ENCODE results near the gene ZNF853.
"Not testable (repeated sequence)": the region's sequence is repeated elsewhere in the genome, so short reads cannot be mapped to it uniquely, and the experiment has no call there.

Gene ZNF853

DNA sequence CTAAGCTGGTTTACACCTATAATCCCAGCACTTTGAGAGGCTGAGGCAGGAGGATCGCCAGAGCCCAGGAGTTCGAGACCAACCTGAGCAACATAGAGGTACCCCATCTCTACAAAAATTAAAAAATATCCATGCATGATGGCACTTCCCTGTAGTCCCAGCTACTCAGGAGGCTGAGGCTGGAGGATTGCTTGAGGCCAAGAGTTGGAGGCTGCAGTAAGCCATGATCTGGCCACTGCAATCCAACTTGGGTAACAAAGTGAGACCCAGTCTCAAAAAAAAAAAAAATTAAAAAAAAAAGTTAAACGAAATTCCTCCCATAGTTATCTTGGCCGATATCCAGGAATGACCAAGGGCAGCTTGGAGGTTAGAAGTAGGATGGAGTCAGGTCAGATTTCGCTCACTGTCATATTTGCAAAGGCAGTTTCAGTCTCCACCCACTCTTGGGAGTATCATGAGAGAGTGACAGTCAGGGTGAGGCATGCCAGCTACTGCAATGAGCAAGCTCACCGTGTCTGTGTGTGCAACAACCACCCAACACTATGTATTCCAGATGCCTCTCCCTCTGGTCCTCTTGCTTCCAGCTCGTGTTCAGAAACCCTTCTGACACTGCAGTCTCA, 44.1 kb upstream of the ZNF853 start:
- Histone ChIP-seq H3K4me2 (ENCODE audit: low read length) (no peak overlapping the region), H3K79me2 (ENCODE audit: control insufficient read depth, low read length) (peaks cover under 1% of the 10 kb centered on the region; the same call in 1 of the 2 replicates), H3K9me2 (replicated peaks; ENCODE audit: control insufficient read depth, low read length) (no peaks in the 10 kb centered on the region), H3K36me3 (ENCODE audit: control insufficient read depth, low read length) (no peaks in the 10 kb centered on the region), H3F3A (ENCODE audit: control insufficient read depth, insufficient read depth) (peaks cover 10% of the 10 kb centered on the region), H3K9me3 (ENCODE audit: control insufficient read depth, insufficient read depth, low read length) (no peaks in the 10 kb centered on the region), H3K27ac (ENCODE audit: low read depth, low read length) (no peak overlapping the region), H3K4me3 (ENCODE audit: low read length) (no peak overlapping the region), H4K20me1 (ENCODE audit: control insufficient read depth, insufficient read depth, low read depth, low read length) (no peaks in the 10 kb centered on the region), H3K4me1 (ENCODE audit: control insufficient read depth, low read length) (peaks cover 18% of the 10 kb centered on the region), H3K27me3 (ENCODE audit: control insufficient read depth, low read length) (no peaks in the 10 kb centered on the region; the same call in 1 of the 2 replicates)
- TF ChIP-seq, protein P1, sequence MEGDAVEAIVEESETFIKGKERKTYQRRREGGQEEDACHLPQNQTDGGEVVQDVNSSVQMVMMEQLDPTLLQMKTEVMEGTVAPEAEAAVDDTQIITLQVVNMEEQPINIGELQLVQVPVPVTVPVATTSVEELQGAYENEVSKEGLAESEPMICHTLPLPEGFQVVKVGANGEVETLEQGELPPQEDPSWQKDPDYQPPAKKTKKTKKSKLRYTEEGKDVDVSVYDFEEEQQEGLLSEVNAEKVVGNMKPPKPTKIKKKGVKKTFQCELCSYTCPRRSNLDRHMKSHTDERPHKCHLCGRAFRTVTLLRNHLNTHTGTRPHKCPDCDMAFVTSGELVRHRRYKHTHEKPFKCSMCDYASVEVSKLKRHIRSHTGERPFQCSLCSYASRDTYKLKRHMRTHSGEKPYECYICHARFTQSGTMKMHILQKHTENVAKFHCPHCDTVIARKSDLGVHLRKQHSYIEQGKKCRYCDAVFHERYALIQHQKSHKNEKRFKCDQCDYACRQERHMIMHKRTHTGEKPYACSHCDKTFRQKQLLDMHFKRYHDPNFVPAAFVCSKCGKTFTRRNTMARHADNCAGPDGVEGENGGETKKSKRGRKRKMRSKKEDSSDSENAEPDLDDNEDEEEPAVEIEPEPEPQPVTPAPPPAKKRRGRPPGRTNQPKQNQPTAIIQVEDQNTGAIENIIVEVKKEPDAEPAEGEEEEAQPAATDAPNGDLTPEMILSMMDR (IDR thresholded peaks at IDR 0.05; ENCODE audit: low read depth, low read length, poor library complexity, severe bottlenecking): no peak
- no peak for TF ChIP-seq EZH2phosphoT487 (IDR thresholded peaks at IDR 0.05; ENCODE audit: borderline replicate concordance, low read length)

GRCh38 chr7:6575281-6576023, 40.0 kb upstream of the ZNF853 start:
- Histone ChIP-seq H3K9me3 (ENCODE audit: control insufficient read depth, insufficient read depth, low read length) (no peaks in the 10 kb centered on the region), H3K4me3 (ENCODE audit: low read length) (no peak overlapping the region), H3K27ac (ENCODE audit: low read depth, low read length) (no peak overlapping the region), H3K79me2 (ENCODE audit: control insufficient read depth, low read length) (peaks cover 29% of the 10 kb centered on the region), H3K4me1 (ENCODE audit: control insufficient read depth, low read length) (peaks cover 44% of the 10 kb centered on the region), H3K4me2 (ENCODE audit: low read length) (no peak overlapping the region; the same call in 1 of the 2 replicates), H4K20me1 (ENCODE audit: control insufficient read depth, insufficient read depth, low read depth, low read length) (no peaks in the 10 kb centered on the region), H3K9me2 (replicated peaks; ENCODE audit: control insufficient read depth, low read length) (no peaks in the 10 kb centered on the region), H3K27me3 (ENCODE audit: control insufficient read depth, low read length) (no peaks in the 10 kb centered on the region), H3F3A (ENCODE audit: control insufficient read depth, insufficient read depth) (peaks cover 13% of the 10 kb centered on the region), H3K36me3 (ENCODE audit: control insufficient read depth, low read length) (peaks cover 15% of the 10 kb centered on the region)
- no peak for TF ChIP-seq EZH2phosphoT487 (IDR thresholded peaks at IDR 0.05; ENCODE audit: borderline replicate concordance, low read length)
- TF ChIP-seq, protein P1 (IDR thresholded peaks at IDR 0.05; ENCODE audit: low read depth, low read length, poor library complexity, severe bottlenecking): no peak

- TF ChIP-seq, protein P1 (IDR thresholded peaks at IDR 0.05; ENCODE audit: low read depth, low read length, poor library complexity, severe bottlenecking): peak; percentile 46
- no peak for TF ChIP-seq EZH2phosphoT487 (IDR thresholded peaks at IDR 0.05; ENCODE audit: borderline replicate concordance, low read length)
- Histone ChIP-seq H3K4me2 (ENCODE audit: low read length) (peak overlapping the region; percentile 79), H3K9me3 (ENCODE audit: control insufficient read depth, insufficient read depth, low read length) (no peaks in the 10 kb centered on the region), H3K27me3 (ENCODE audit: control insufficient read depth, low read length) (no peaks in the 10 kb centered on the region), H3K4me1 (ENCODE audit: control insufficient read depth, low read length) (peaks cover 52% of the 10 kb centered on the region), H3K4me3 (ENCODE audit: low read length) (peak overlapping the region; percentile 73), H3K36me3 (ENCODE audit: control insufficient read depth, low read length) (peaks cover 23% of the 10 kb centered on the region), H4K20me1 (ENCODE audit: control insufficient read depth, insufficient read depth, low read depth, low read length) (no peaks in the 10 kb centered on the region), H3K27ac (ENCODE audit: low read depth, low read length) (no peak overlapping the region), H3K79me2 (ENCODE audit: control insufficient read depth, low read length) (peaks cover 37% of the 10 kb centered on the region), H3K9me2 (replicated peaks; ENCODE audit: control insufficient read depth, low read length) (no peaks in the 10 kb centered on the region), H3F3A (ENCODE audit: control insufficient read depth, insufficient read depth) (peaks cover 15% of the 10 kb centered on the region)
Measured at GRCh38 chr7:6576024-6576866, 39.2 kb upstream of the ZNF853 start.

DNA sequence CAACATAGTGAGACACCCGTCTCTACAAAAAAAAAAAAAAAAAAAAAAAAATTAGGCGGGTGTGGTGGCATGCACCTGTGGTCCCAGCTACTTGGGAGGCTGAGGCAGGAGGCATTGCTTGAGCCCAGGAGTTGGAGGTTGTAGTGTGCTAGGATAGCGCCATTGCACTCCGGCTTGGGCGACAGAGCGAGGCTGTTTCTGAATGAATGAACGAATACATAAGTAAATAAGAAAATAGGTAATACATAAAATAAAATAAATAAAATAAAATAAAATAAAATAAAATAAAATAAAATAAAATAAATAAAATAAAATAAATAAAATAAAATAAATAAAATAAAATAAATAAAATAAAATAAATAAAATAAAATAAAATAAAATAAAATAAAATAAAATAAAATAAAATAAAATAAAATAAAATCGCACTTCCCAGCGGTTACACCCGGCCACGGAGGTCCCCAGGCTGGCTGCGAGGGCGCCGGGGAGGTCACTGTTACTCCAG, 38.5 kb upstream of the ZNF853 start:
- H3K4me1 ChIP-seq (ENCODE audit: control insufficient read depth, low read length): peaks cover 59% of the 10 kb centered on the region
- peak overlapping the region; percentile 79 for H3K4me2 ChIP-seq (ENCODE audit: low read length)
- peak overlapping the region; percentile 82 for H3K4me3 ChIP-seq (ENCODE audit: low read length)
- H3K9me2 ChIP-seq (replicated peaks; ENCODE audit: control insufficient read depth, low read length); H4K20me1 ChIP-seq (ENCODE audit: control insufficient read depth, insufficient read depth, low read depth, low read length); H3K27me3 ChIP-seq (ENCODE audit: control insufficient read depth, low read length); H3K27ac ChIP-seq (ENCODE audit: low read depth, low read length); H3K9me3 ChIP-seq (ENCODE audit: control insufficient read depth, insufficient read depth, low read length): not testable (repeated sequence)
- H3F3A ChIP-seq (ENCODE audit: control insufficient read depth, insufficient read depth): peaks cover 22% of the 10 kb centered on the region
- H3K36me3 ChIP-seq (ENCODE audit: control insufficient read depth, low read length): peaks cover 30% of the 10 kb centered on the region
- H3K79me2 ChIP-seq (ENCODE audit: control insufficient read depth, low read length): peaks cover 38% of the 10 kb centered on the region
